Suprapubic skin (tissue), 4 donors: ENCODE measurements around the gene ADCY6. TPM values are rescaled to one million over a fixed set of nuclear protein-coding genes. Genes with fewer than 3 reads are reported as not detected.
A peak's percentile ranks its signal among the peaks of the same experiment; 100 is the strongest.
"Not testable (repeated sequence)": the region's sequence is repeated elsewhere in the genome, so short reads cannot be mapped to it uniquely, and the experiment has no call there.

Experiments used
- DNase-seq, 2 donors: peaks; one replicate each; pipeline ENCODE4 v3.0.0-alpha.2; 2019; ENCODE audit warnings: low spot score in 2 of 2
- H3K27ac ChIP-seq: fragments of 200-600 bp; sonication (generic); one replicate; pipeline ENCODE4 v1.5.1; 2019
- H3K27me3 ChIP-seq: fragments of 200-600 bp; sonication (generic); one replicate; pipeline ENCODE4 v1.5.1; 2019
- H3K36me3 ChIP-seq: fragments of 200-600 bp; sonication (generic); one replicate; pipeline ENCODE4 v1.5.1; 2019
- H3K4me1 ChIP-seq: fragments of 200-600 bp; sonication (generic); one replicate; pipeline ENCODE4 v1.5.1; 2019
- H3K4me3 ChIP-seq: fragments of 200-600 bp; sonication (generic); one replicate; pipeline ENCODE4 v1.5.1; 2019; ENCODE audit warnings: mild to moderate bottlenecking
- H3K9me3 ChIP-seq: fragments of 200-600 bp; sonication (generic); one replicate; pipeline ENCODE4 v1.5.1; 2019
- CTCF ChIP-seq, 2 donors: fragments of 200-600 bp in 1 of 2; fragments of 450-650 bp in 1 of 2; sonication (generic) in 1 of 2; IDR thresholded peaks; one replicate each; pipeline ENCODE4 v1.5.1; 2016 to 2019; ENCODE audit warnings: antibody characterized with exemption in 2 of 2, mild to moderate bottlenecking in 1 of 2, moderate library complexity in 1 of 2
- EP300 ChIP-seq: sonication (generic); formaldehyde crosslinking; IDR thresholded peaks from one replicate; pipeline ENCODE4 v1.6.1; 2017; ENCODE audit warnings: antibody characterized with exemption
- POLR2A ChIP-seq, 2 donors: fragments of 450-650 bp; IDR thresholded peaks; one replicate each; pipeline ENCODE4 v1.6.1; 2017; ENCODE audit warnings: antibody characterized with exemption in 2 of 2, mild to moderate bottlenecking in 2 of 2, moderate library complexity in 2 of 2
- POLR2AphosphoS5 ChIP-seq, 3 donors: sonication (generic); formaldehyde crosslinking; IDR thresholded peaks; one replicate each; pipeline ENCODE4 v1.6.1; 2017; ENCODE audit warnings: antibody characterized with exemption in 3 of 3
- WGBS: methylation state at CpG from one replicate; pipeline ENCODE4 v1.1.5; 2018; 5-methylcytosine and 5-hydroxymethylcytosine counted together
- total RNA-seq, 4 donors: library from RNA; depleted of rRNA; stranded (reverse); fragments of >200 nt; gene quantifications; one replicate each; pipeline ENCODE4 v1.1.0, GENCODE V29; 2016

The ADCY6 gene
- total RNA-seq, 4 donors from 2014 or later, result 11.2 to 48.4 (median 19.0) TPM

- Histone ChIP-seq H3K9me3 (no peaks in the 10 kb centered on the region), H3K4me1 (no peaks in the 10 kb centered on the region), H3K27ac (no peak overlapping the region), H3K4me3 (no peak overlapping the region), H3K27me3 (no peaks in the 10 kb centered on the region), H3K36me3 (no peaks in the 10 kb centered on the region)
- WGBS, result 78% methylated on average over 5 of the region's 5 CpGs
- DNase-seq, result no peak
- no peak for TF ChIP-seq EP300
- no peak for TF ChIP-seq POLR2AphosphoS5 (IDR thresholded peaks at IDR 0.05)
- TF ChIP-seq POLR2A (IDR thresholded peaks at IDR 0.05), result no peak
- no peak for TF ChIP-seq CTCF (IDR thresholded peaks at IDR 0.05)
Observed at GRCh38 chr12:48728807-48729206, 60.1 kb downstream of the ADCY6 start.

- H3K27ac ChIP-seq, H3K36me3 ChIP-seq, H3K9me3 ChIP-seq, H3K4me3 ChIP-seq, H3K4me1 ChIP-seq, H3K27me3 ChIP-seq, DNase-seq: not testable (repeated sequence)
- WGBS, result 100% methylated on average over 1 of the region's 1 CpG
Observed at GRCh38 chr12:48720737-48721136, 68.2 kb downstream of the ADCY6 start.

- WGBS, result 86% methylated on average over 2 of the region's 2 CpGs
- not testable (repeated sequence) for H3K9me3 ChIP-seq, H3K27me3 ChIP-seq, DNase-seq, H3K4me3 ChIP-seq, H3K36me3 ChIP-seq, H3K27ac ChIP-seq
- peaks cover 15% of the 10 kb centered on the region for H3K4me1 ChIP-seq
Observed at GRCh38 chr12:48720171-48720570, 68.7 kb downstream of the ADCY6 start.

GRCh38 chr12:48719002-48719401 lies 69.9 kb downstream of the ADCY6 start:
- not testable (repeated sequence) for H3K27me3 ChIP-seq

GRCh38 chr12:48717252-48717695 lies 71.6 kb downstream of the ADCY6 start:
- Histone ChIP-seq H3K36me3 (peaks cover 8% of the 10 kb centered on the region), H3K27ac (peak overlapping the region; percentile 92), H3K27me3 (no peaks in the 10 kb centered on the region), H3K4me3 (peak overlapping the region; percentile 63), H3K4me1 (peaks cover 35% of the 10 kb centered on the region), H3K9me3 (peaks cover 3% of the 10 kb centered on the region)
- TF ChIP-seq EP300 (no peak), POLR2AphosphoS5 (IDR thresholded peaks at IDR 0.05) (no peak), POLR2A (IDR thresholded peaks at IDR 0.05) (no peak), CTCF (IDR thresholded peaks at IDR 0.05) (no peak)
- no peak for DNase-seq
- WGBS, result 8% methylated on average over 20 of the region's 21 CpGs

More at GRCh38 chr12:48719002-48719401, 69.9 kb downstream of the ADCY6 start:
- H3K36me3 ChIP-seq, H3K9me3 ChIP-seq, DNase-seq, H3K4me3 ChIP-seq, H3K27ac ChIP-seq: not testable (repeated sequence)
- H3K4me1 ChIP-seq, result peaks cover 26% of the 10 kb centered on the region
- WGBS, result 88% methylated on average over 4 of the region's 4 CpGs

GRCh38 chr12:48716493-48717251 lies 72.2 kb downstream of the ADCY6 start, which contains the start of gene CCNT1:
Gene CCNT1, minus strand, starts transcription at chr12:48716707. Its CDS starts 32 bp downstream, at chr12:48716675.
- peak within 1 kb of the TSS; percentile 92 for H3K27ac ChIP-seq
- peak in 1 of 2 donors; percentile 25 for TF ChIP-seq CTCF (IDR thresholded peaks at IDR 0.05)
- peak; percentile 37 to 90 for TF ChIP-seq POLR2A (IDR thresholded peaks at IDR 0.05)
- peak; percentile 89 to 97 (median 95) for TF ChIP-seq POLR2AphosphoS5 (IDR thresholded peaks at IDR 0.05)
- TF ChIP-seq EP300, result no peak

More at GRCh38 chr12:48716493-48717251, 72.2 kb downstream of the ADCY6 start, which contains the start of gene CCNT1:
- WGBS, result under 1% methylated on average over 48 of the region's 61 CpGs
- Histone ChIP-seq H3K27me3 (no peaks in the 10 kb centered on the region), H3K4me3 (peak within 1 kb of the TSS; percentile 63), H3K4me1 (peaks cover 35% of the 10 kb centered on the region), H3K36me3 (peaks cover 14% of the 10 kb centered on the region), H3K9me3 (peaks cover 3% of the 10 kb centered on the region)
- peak; percentile 100 for DNase-seq

Other genes with a start within 250 kb of the ADCY6 start
- not detected for gene LALBA, start 219.0 kb downstream of the ADCY6 start, total RNA-seq
- 10 to 100 TPM; 39.0 to 92.7 (median 62.4) TPM for gene KANSL2, start 106.9 kb downstream of the ADCY6 start, total RNA-seq
- 10 to 100 TPM; 23.4 to 74.4 (median 36.4) TPM for gene CCNT1, start 72.4 kb downstream of the ADCY6 start, total RNA-seq
- 10 to 100 TPM; 12.3 to 27.8 (median 17.3) TPM for gene CACNB3, start 29.4 kb upstream of the ADCY6 start, total RNA-seq
- 100 to 1,000 TPM in 1 of 4 donors, 10 to 100 TPM in 3; 55.0 to 125 (median 62.2) TPM for gene DDX23, start 63.1 kb upstream of the ADCY6 start, total RNA-seq
- gene RND1, start 76.8 kb upstream of the ADCY6 start, total RNA-seq, result 1 to 10 TPM in 1 of 4 donors, under 1 TPM in 2, not detected in 1; 0.40 to 1.1 (median 0.65) TPM
- 10 to 100 TPM in 3 of 4 donors, 1 to 10 TPM in 1; 8.9 to 18.9 (median 15.3) TPM for gene FKBP11, start 136.4 kb upstream of the ADCY6 start, total RNA-seq
- 10 to 100 TPM; 78.3 to 98.7 (median 87.7) TPM for gene ARF3, start 168.4 kb upstream of the ADCY6 start, total RNA-seq
- gene WNT10B, start 182.6 kb upstream of the ADCY6 start, total RNA-seq, result 1 to 10 TPM in 2 of 4 donors, under 1 TPM in 2; 0.64 to 4.3 (median 1.4) TPM
- not detected for gene WNT1, start 189.2 kb upstream of the ADCY6 start, total RNA-seq
- under 1 TPM in 3 of 4 donors, not detected in 1; 0.23 to 0.45 (median 0.24) TPM for gene DDN, start 210.3 kb upstream of the ADCY6 start, total RNA-seq
- gene PRKAG1, start 229.7 kb upstream of the ADCY6 start, total RNA-seq, result 10 to 100 TPM; 40.0 to 61.4 (median 49.6) TPM